HepG2 (cell line): ENCODE data around the gene DTX2.
"Not testable (repeated sequence)": the region's sequence is repeated elsewhere in the genome, so short reads cannot be mapped to it uniquely, and the experiment has no call there.

ENCODE experiments used
- CBX5 ChIP-seq: sonication (generic); formaldehyde crosslinking; IDR thresholded peaks from 2 replicates; pipeline ENCODE4 v1.4.0; 2020; ENCODE audit warnings: missing genetic modification reagents, borderline replicate concordance
- POLR2A ChIP-seq, 2 experiments: IDR thresholded peaks; 2 replicates each; pipeline ENCODE4 v1.6.1; 2011; ENCODE audit warnings: low read depth in 2 of 2, low read length in 2 of 2, mild to moderate bottlenecking in 1 of 2, moderate library complexity in 1 of 2; ENCODE audit not compliant: insufficient read depth in 1 of 2
- TF ChIP-seq, protein P1 (sequence below): sonication (generic); formaldehyde crosslinking; IDR thresholded peaks from 2 replicates; pipeline ENCODE4 v1.4.0; 2020; ENCODE audit warnings: missing genetic modification reagents, mild to moderate bottlenecking, borderline replicate concordance

DNA sequence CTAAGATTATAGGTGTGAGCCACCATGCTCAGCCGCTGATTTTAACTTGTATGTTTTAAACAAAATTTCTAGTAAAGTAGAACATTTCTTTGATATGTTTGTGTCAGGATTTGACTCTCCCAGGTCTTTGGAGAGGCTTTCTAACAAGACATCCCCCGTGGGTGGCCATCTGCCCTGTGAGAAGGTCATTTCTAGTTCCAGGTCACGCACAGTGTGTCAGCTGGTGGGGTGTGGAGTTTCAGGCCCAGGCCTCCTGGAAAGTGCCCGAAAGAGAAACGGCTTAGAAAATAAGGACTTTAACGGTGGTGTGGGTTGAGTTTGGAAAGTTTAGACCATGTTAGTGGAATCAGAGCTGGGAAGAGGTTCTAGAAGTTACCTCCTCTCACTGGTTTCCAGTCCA is 11.6 kb downstream of the DTX2 start:
- not testable (repeated sequence) for TF ChIP-seq CBX5 (CRISPR knock-in tag); POLR2A (IDR thresholded peaks at IDR 0.05; ENCODE audit: insufficient read depth in 1 of 2, low read depth in 2 of 2, low read length in 2 of 2)
- TF ChIP-seq, protein P1, sequence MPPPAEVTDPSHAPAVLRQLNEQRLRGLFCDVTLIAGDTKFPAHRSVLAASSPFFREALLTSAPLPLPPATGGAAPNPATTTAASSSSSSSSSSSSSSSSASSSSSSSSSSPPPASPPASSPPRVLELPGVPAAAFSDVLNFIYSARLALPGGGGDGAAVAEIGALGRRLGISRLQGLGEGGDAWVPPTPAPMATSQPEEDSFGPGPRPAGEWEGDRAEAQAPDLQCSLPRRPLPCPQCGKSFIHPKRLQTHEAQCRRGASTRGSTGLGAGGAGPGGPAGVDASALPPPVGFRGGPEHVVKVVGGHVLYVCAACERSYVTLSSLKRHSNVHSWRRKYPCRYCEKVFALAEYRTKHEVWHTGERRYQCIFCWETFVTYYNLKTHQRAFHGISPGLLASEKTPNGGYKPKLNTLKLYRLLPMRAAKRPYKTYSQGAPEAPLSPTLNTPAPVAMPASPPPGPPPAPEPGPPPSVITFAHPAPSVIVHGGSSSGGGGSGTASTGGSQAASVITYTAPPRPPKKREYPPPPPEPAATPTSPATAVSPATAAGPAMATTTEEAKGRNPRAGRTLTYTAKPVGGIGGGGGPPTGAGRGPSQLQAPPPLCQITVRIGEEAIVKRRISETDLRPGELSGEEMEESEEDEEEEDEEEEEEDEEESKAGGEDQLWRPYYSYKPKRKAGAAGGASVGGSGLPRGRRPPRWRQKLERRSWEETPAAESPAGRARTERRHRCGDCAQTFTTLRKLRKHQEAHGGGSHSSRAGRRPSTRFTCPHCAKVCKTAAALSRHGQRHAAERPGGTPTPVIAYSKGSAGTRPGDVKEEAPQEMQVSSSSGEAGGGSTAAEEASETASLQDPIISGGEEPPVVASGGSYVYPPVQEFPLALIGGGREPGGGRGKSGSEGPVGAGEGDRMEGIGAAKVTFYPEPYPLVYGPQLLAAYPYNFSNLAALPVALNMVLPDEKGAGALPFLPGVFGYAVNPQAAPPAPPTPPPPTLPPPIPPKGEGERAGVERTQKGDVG (CRISPR knock-in tag): not testable (repeated sequence)
